H1 (cell line): ENCODE data around the gene ENTR1. TPM values are rescaled to one million over a fixed set of nuclear protein-coding genes. Genes with fewer than 3 reads are reported as not detected.

ENCODE experiments used
- CTCF ChIA-PET: fragments of 300-600 bp; sonication (Branson Sonifier 250); formaldehyde crosslinking; loops from one replicate; lab custom pipeline; 2021; ENCODE audit not compliant: partially characterized antibody; lab: Charles Lee
- POLR2A ChIA-PET: fragments of 300-600 bp; sonication (Branson Sonifier 250); formaldehyde crosslinking; loops from one replicate; lab custom pipeline; 2021; ENCODE audit warnings: inconsistent platforms; ENCODE audit not compliant: partially characterized antibody; lab: Charles Lee
- DNase-seq, 2 experiments: peaks; one replicate each; pipeline versions ENCODE4 v3.0.0 to v3.0.0-alpha.2; 2010 to 2022; ENCODE audit warnings: low spot score in 2 of 2, low read depth in 1 of 2, mixed read lengths in 1 of 2
- FAIRE-seq: peaks from 2 replicates; lab custom pipeline; 2011; peaks lifted over from hg19 to GRCh38; lab: Jason Lieb, UNC
- H2AFZ ChIP-seq: 2 replicates; pipeline ENCODE4 v1.8.1; 2012; ENCODE audit warnings: low read length, inconsistent platforms
- H2AK5ac ChIP-seq: 2 replicates; pipeline ENCODE4 v1.6.1; 2013; ENCODE audit warnings: low read depth, low read length
- H2BK120ac ChIP-seq: replicated peaks from 2 replicates; pipeline ENCODE3; 2013; ENCODE audit warnings: low read depth, low read length, inconsistent platforms
- H2BK12ac ChIP-seq: 2 replicates; pipeline ENCODE4 v1.6.1; 2013; ENCODE audit warnings: low read depth, low read length
- H2BK15ac ChIP-seq: 2 replicates; pipeline ENCODE4 v1.6.1; 2013; ENCODE audit warnings: low read length
- H2BK20ac ChIP-seq: 2 replicates; pipeline ENCODE4 v1.6.1; 2013; ENCODE audit warnings: low read length
- H2BK5ac ChIP-seq: 2 replicates; pipeline ENCODE4 v1.6.1; 2013; ENCODE audit warnings: low read depth, low read length
- H3K14ac ChIP-seq: 2 replicates; pipeline ENCODE4 v1.6.1; 2013; ENCODE audit warnings: inconsistent platforms; ENCODE audit not compliant: insufficient read length
- H3K18ac ChIP-seq: 2 replicates; pipeline ENCODE4 v1.6.1; 2013; ENCODE audit warnings: low read length; ENCODE audit errors: extremely low read depth
- H3K23ac ChIP-seq: 2 replicates; pipeline ENCODE4 v1.6.1; 2013; ENCODE audit warnings: inconsistent platforms; ENCODE audit not compliant: insufficient read length
- H3K23me2 ChIP-seq: 2 replicates; pipeline ENCODE4 v1.6.1; 2013; ENCODE audit warnings: low read depth, low read length
- H3K27ac ChIP-seq: 2 replicates; pipeline ENCODE4 v1.6.1; 2011; ENCODE audit warnings: low read depth, low read length, inconsistent platforms
- H3K27me3 ChIP-seq, 4 experiments: replicated peaks in 1 of 4; 1 replicate in 1 of 4; 2 replicates in 3 of 4; pipeline versions ENCODE4 v1.6.1 to v1.8.1; 2011 to 2013; ENCODE audit warnings: low read length in 3 of 4, mild to moderate bottlenecking in 3 of 4, inconsistent platforms in 2 of 4, mixed read lengths in 2 of 4, moderate library complexity in 1 of 4; ENCODE audit not compliant: control insufficient read depth in 3 of 4, insufficient read depth in 3 of 4; ENCODE audit errors: extremely low read depth in 1 of 4
- H3K36me3 ChIP-seq, 4 experiments: 2 replicates each; pipeline versions ENCODE4 v1.6.1 to v1.8.1; 2011 to 2013; ENCODE audit warnings: mild to moderate bottlenecking in 4 of 4, low read length in 3 of 4, moderate library complexity in 2 of 4, control low read depth in 1 of 4, inconsistent platforms in 1 of 4; ENCODE audit not compliant: insufficient read depth in 4 of 4, control insufficient read depth in 2 of 4
- H3K4ac ChIP-seq: replicated peaks from 2 replicates; pipeline ENCODE3; 2013; ENCODE audit warnings: low read length, low read depth, mixed read lengths, inconsistent platforms; ENCODE audit not compliant: insufficient read length
- H3K4me1 ChIP-seq, 4 experiments: replicated peaks in 1 of 4; 1 replicate in 1 of 4; 2 replicates in 3 of 4; pipeline versions ENCODE4 v1.6.1 to v1.8.1; 2011 to 2013; ENCODE audit warnings: low read length in 3 of 4, inconsistent platforms in 2 of 4, mixed read lengths in 1 of 4; ENCODE audit not compliant: insufficient read depth in 4 of 4, control insufficient read depth in 3 of 4
- H3K4me2 ChIP-seq, 2 experiments: 2 replicates each; pipeline versions ENCODE4 v1.6.1 to v1.8.1; 2011 to 2013; ENCODE audit warnings: low read depth in 2 of 2, low read length in 2 of 2, control low read depth in 1 of 2, inconsistent platforms in 1 of 2, mild to moderate bottlenecking in 1 of 2; ENCODE audit not compliant: insufficient read depth in 1 of 2
- H3K4me3 ChIP-seq, 4 experiments: fragments of 200-600, 300-600 bp in 1 of 4; sonication (generic), shearing (Covaris generic), sonication (Bioruptor Twin) in 1 of 4; 2 replicates each; pipeline versions ENCODE4 v1.5.1 to v1.8.1; 2011 to 2016; ENCODE audit warnings: low read length in 4 of 4, low read depth in 3 of 4, control low read depth in 2 of 4, inconsistent platforms in 2 of 4, mild to moderate bottlenecking in 2 of 4, mixed read lengths in 1 of 4, moderate library complexity in 1 of 4; ENCODE audit not compliant: insufficient read depth in 2 of 4; ENCODE audit errors: extremely low read depth in 1 of 4
- H3K56ac ChIP-seq: replicated peaks from 2 replicates; pipeline ENCODE3; 2013; ENCODE audit warnings: low read depth, mild to moderate bottlenecking, mixed read lengths, low read length, inconsistent platforms; ENCODE audit not compliant: insufficient read length
- H3K79me1 ChIP-seq: 2 replicates; pipeline ENCODE4 v1.6.1; 2013; ENCODE audit warnings: low read depth, low read length, control low read depth
- H3K79me2 ChIP-seq, 2 experiments: 2 replicates each; pipeline versions ENCODE4 v1.6.1 to v1.8.1; 2012 to 2013; ENCODE audit warnings: low read length in 2 of 2, mild to moderate bottlenecking in 2 of 2, inconsistent platforms in 1 of 2; ENCODE audit not compliant: insufficient read depth in 2 of 2, control insufficient read depth in 1 of 2
- H3K9ac ChIP-seq, 4 experiments: replicated peaks in 1 of 4; 1 replicate in 1 of 4; 2 replicates in 3 of 4; pipeline versions ENCODE4 v1.6.1 to v1.8.1; 2011 to 2013; ENCODE audit warnings: low read depth in 3 of 4, low read length in 3 of 4, control low read depth in 2 of 4, mild to moderate bottlenecking in 2 of 4, moderate library complexity in 2 of 4, inconsistent platforms in 1 of 4; ENCODE audit errors: extremely low read depth in 1 of 4
- H3K9me3 ChIP-seq, 2 experiments: 2 replicates each; pipeline versions ENCODE4 v1.6.1 to v1.8.1; 2012 to 2013; ENCODE audit warnings: mild to moderate bottlenecking in 2 of 2, moderate library complexity in 2 of 2, control low read depth in 1 of 2, inconsistent platforms in 1 of 2, low read depth in 1 of 2, low read length in 1 of 2, mixed read lengths in 1 of 2; ENCODE audit not compliant: insufficient read depth in 2 of 2
- H4K20me1 ChIP-seq, 2 experiments: replicated peaks in 1 of 2; 2 replicates each; pipeline versions ENCODE3 to v1.8.1; 2011 to 2013; ENCODE audit warnings: inconsistent platforms in 2 of 2, low read length in 2 of 2, mild to moderate bottlenecking in 1 of 2; ENCODE audit not compliant: insufficient read depth in 2 of 2, control insufficient read depth in 1 of 2
- H4K5ac ChIP-seq: 2 replicates; pipeline ENCODE4 v1.6.1; 2013; ENCODE audit warnings: low read length, low read depth, mixed read lengths, inconsistent platforms; ENCODE audit not compliant: insufficient read length
- H4K8ac ChIP-seq: 2 replicates; pipeline ENCODE4 v1.8.0; 2013; ENCODE audit warnings: mild to moderate bottlenecking, moderate library complexity, low read length, inconsistent platforms; ENCODE audit not compliant: insufficient read depth; ENCODE audit errors: extremely low read depth
- H4K91ac ChIP-seq: replicated peaks from 2 replicates; pipeline ENCODE3; 2013; ENCODE audit warnings: low read length, mixed read lengths, inconsistent platforms; ENCODE audit not compliant: insufficient read length
- ASH2L ChIP-seq: fragments of 200-600, 300-600 bp; sonication (generic); IDR thresholded peaks from one replicate; pipeline ENCODE4 v1.7.1; 2017; ENCODE audit warnings: low read length
- ATF3 ChIP-seq: IDR thresholded peaks from 2 replicates; pipeline ENCODE4 v1.6.1; 2011; ENCODE audit warnings: low read depth, mild to moderate bottlenecking, low read length; ENCODE audit not compliant: insufficient read depth
- EZH2 ChIP-seq: fragments of 200-600 bp; sonication (generic); IDR thresholded peaks from 2 replicates; pipeline ENCODE4 v1.7.1; 2012; ENCODE audit warnings: low read depth, mild to moderate bottlenecking, moderate library complexity, low read length, inconsistent platforms; ENCODE audit not compliant: severe bottlenecking
- MAX ChIP-seq: IDR thresholded peaks from 2 replicates; pipeline ENCODE4 v1.6.1; 2012; ENCODE audit warnings: inconsistent platforms
- NRF1 ChIP-seq: IDR thresholded peaks from 2 replicates; pipeline ENCODE4 v1.6.1; 2011; ENCODE audit warnings: mild to moderate bottlenecking, low read depth, low read length, improper control_type of control experiment
- RAD21 ChIP-seq, 2 experiments: IDR thresholded peaks in 1 of 2; conservative IDR thresholded peaks in 1 of 2; 2 replicates each; pipeline ENCODE4 v1.6.1; 2011; ENCODE audit warnings: low read depth in 2 of 2, low read length in 2 of 2, improper control_type of control experiment in 1 of 2, inconsistent platforms in 1 of 2, mild to moderate bottlenecking in 1 of 2, moderate library complexity in 1 of 2
- RFX5 ChIP-seq: IDR thresholded peaks from 2 replicates; pipeline ENCODE4 v1.6.1; 2011; ENCODE audit warnings: low read depth, low read length, improper control_type of control experiment, borderline replicate concordance
- SP2 ChIP-seq: IDR thresholded peaks from 2 replicates; pipeline ENCODE4 v1.6.1; 2012; ENCODE audit warnings: mild to moderate bottlenecking, low read length, inconsistent platforms
- TEAD4 ChIP-seq: IDR thresholded peaks from 2 replicates; pipeline ENCODE4 v1.6.1; 2012; ENCODE audit warnings: low read depth, low read length, inconsistent platforms, mixed read lengths
- WGBS, 2 experiments: shearing (Covaris generic) in 1 of 2; methylation state at CpG; one replicate each; pipeline versions ENCODE4 v1.1.6 to v1.1.7; 2013 to 2015; ENCODE audit warnings: low lambda C conversion rate in 2 of 2, mixed read lengths in 2 of 2, inconsistent platforms in 1 of 2, low coverage in 1 of 2, missing lambda C conversion rate in 1 of 2; ENCODE audit not compliant: insufficient replicate concordance in 2 of 2, insufficient coverage in 1 of 2, insufficient read length in 1 of 2; ENCODE audit errors: extremely low coverage in 1 of 2, missing lambda C conversion rate in 1 of 2; 5-methylcytosine and 5-hydroxymethylcytosine counted together
- polyA plus RNA-seq, 7 experiments: library from polyadenylated mRNA; depleted of rRNA in 3 of 7; stranded (reverse) in 5 of 7; unstranded in 2 of 7; fragments of >200 nt in 5 of 7; fragments of 200-250 nt in 2 of 7; gene quantifications; 1 replicate in 5 of 7; 2 replicates in 1 of 7; 4 replicates in 1 of 7; pipeline versions ENCODE4 v1.2.1 to v1.2.3, GENCODE V29; 2011 to 2013; ENCODE audit warnings: missing spikeins in 2 of 7, mixed read lengths in 2 of 7
- total RNA-seq: library from RNA; stranded (reverse); fragmentation: NEBNext Ultra II Directional; extraction: Animal tissue kit (Norgen Biotek cat#: 25700); gene quantifications from 2 replicates; pipeline ENCODE4 v1.2.1, GENCODE V29; 2021

ENTR1 gene
- total and polyA plus RNA-seq, 2 of the 8 experiments (the other 6 are each of a cell fraction or from before 2014, with no cell fraction given), result 65.2 to 102 TPM

- no peak overlapping the region for H3K23ac ChIP-seq
- H4K8ac ChIP-seq, result no peak overlapping the region
- H3K27me3 ChIP-seq, result peaks cover 0 to 2% (median 0%) of the 10 kb centered on the region in 4 experiments; a peak in 2 of 7 replicates
- H3K9ac ChIP-seq, result no peak overlapping the region
- no peak overlapping the region for H4K5ac ChIP-seq
- TF ChIP-seq EZH2 (no peak), MAX (no peak), RAD21 (IDR thresholded peaks at IDR 0.05 in 1 of 2, conservative IDR thresholded peaks at IDR 0.05 in 1 of 2; ENCODE audit: low read depth in 2 of 2, low read length in 2 of 2) (no peak), SP2 (no peak), TEAD4 (no peak), ASH2L (no peak), RFX5 (no peak), NRF1 (no peak), ATF3 (no peak)
- H3K23me2 ChIP-seq, result peaks cover 9% of the 10 kb centered on the region; the same call in 1 of the 2 replicates
- DNase-seq (no peak), FAIRE-seq (no peak)
- no peak overlapping the region for H2BK12ac ChIP-seq
- no peak overlapping the region for H2BK120ac ChIP-seq
- H3K4me3 ChIP-seq, result peak overlapping the region in 2 of 4 experiments; percentile 78 to 89; a peak in 2 of 8 replicates
- peaks cover 13% of the 10 kb centered on the region for H3K79me1 ChIP-seq
- POLR2A ChIA-PET, result interaction anchor here (1.3 to 2.4 kb wide), 2 partner anchors 64 to 67 kb away, joined by 3 to 15 read pairs; partner anchors contain the start of gene CARD9
- H4K91ac ChIP-seq, result no peak overlapping the region
- H3K4ac ChIP-seq, result no peak overlapping the region
- no peak overlapping the region for H2BK15ac ChIP-seq
- H3K18ac ChIP-seq, result no peak overlapping the region
- peak overlapping the region; percentile 33 to 93 for H3K4me2 ChIP-seq
- no peak overlapping the region for H2BK5ac ChIP-seq
- H2BK20ac ChIP-seq, result no peak overlapping the region
- no peak overlapping the region for H3K27ac ChIP-seq
- peaks cover 0 to 24% of the 10 kb centered on the region in 2 experiments; a peak in 1 of 4 replicates for H3K79me2 ChIP-seq
- peaks cover 0 to 7% (median 3%) of the 10 kb centered on the region in 4 experiments; a peak in 1 of 7 replicates for H3K4me1 ChIP-seq
- H3K14ac ChIP-seq, result no peak overlapping the region
- 97% methylated on average over 8 of the region's 8 CpGs; no CpG with 5 or more reads in 1 of the 2 experiments for WGBS, 2 experiments
- peaks cover 0 to 5% (median 2%) of the 10 kb centered on the region in 4 experiments; a peak in 3 of 8 replicates for H3K36me3 ChIP-seq
- H4K20me1 ChIP-seq, result peaks cover 17 to 31% of the 10 kb centered on the region in 2 experiments
- no peak overlapping the region for H2AK5ac ChIP-seq
- no peak overlapping the region for H2AFZ ChIP-seq
- CTCF ChIA-PET, result interaction anchor here (0.7 to 2.4 kb wide), 4 partner anchors 12 to 207 kb away, joined by 3 to 12 read pairs (median 5); no protein-coding TSS in a partner anchor
- no peak overlapping the region for H3K56ac ChIP-seq
- no peaks in the 10 kb centered on the region for H3K9me3 ChIP-seq
These were observed 27.0 kb upstream of the ENTR1 start for GRCh38 chr9:136437430-136437829.
